Keratinocyte (primary cell): Measurements from ENCODE around the gene SLA2. TPM values are rescaled to one million over a fixed set of nuclear protein-coding genes. Genes with fewer than 3 reads are reported as not detected.
"Not testable (repeated sequence)": the region's sequence is repeated elsewhere in the genome, so short reads cannot be mapped to it uniquely, and the experiment has no call there.

Experiments used
- DNase-seq: peaks from one replicate; pipeline ENCODE4 v3.0.0-alpha.2; 2011; ENCODE audit warnings: low read depth, missing footprints, low spot score
- FAIRE-seq: peaks from 2 replicates; lab custom pipeline; 2011; peaks lifted over from hg19 to GRCh38; lab: Jason Lieb, UNC
- H2AFZ ChIP-seq: 2 replicates; pipeline ENCODE4 v1.6.0; 2012; ENCODE audit warnings: low read length, control low read depth, inconsistent platforms; ENCODE audit not compliant: control insufficient read depth
- H3K27ac ChIP-seq: 2 replicates; pipeline ENCODE4 v1.5.1; 2011; ENCODE audit warnings: low read length; ENCODE audit not compliant: control insufficient read depth, insufficient read depth
- H3K27me3 ChIP-seq: 3 replicates; pipeline ENCODE4 v1.6.0; 2011; ENCODE audit warnings: low read length; ENCODE audit not compliant: control insufficient read depth, insufficient read depth; ENCODE audit errors: extremely low read depth
- H3K36me3 ChIP-seq, 2 experiments: 2 replicates in 1 of 2; 3 replicates in 1 of 2; pipeline ENCODE4 v1.5.1; 2011; ENCODE audit warnings: low read length in 2 of 2, mild to moderate bottlenecking in 1 of 2; ENCODE audit not compliant: control insufficient read depth in 2 of 2, insufficient read depth in 2 of 2; ENCODE audit errors: extremely low read depth in 1 of 2
- H3K4me1 ChIP-seq: 3 replicates; pipeline ENCODE4 v1.5.1; 2011; ENCODE audit warnings: low read length; ENCODE audit not compliant: control insufficient read depth, insufficient read depth; ENCODE audit errors: extremely low read depth
- H3K4me2 ChIP-seq: 3 replicates; pipeline ENCODE4 v1.6.0; 2011; ENCODE audit warnings: low read depth, low read length; ENCODE audit not compliant: control insufficient read depth, insufficient read depth; ENCODE audit errors: extremely low read depth
- H3K4me3 ChIP-seq, 3 experiments: fragments of 200-600 bp in 1 of 3; sonication (generic) in 1 of 3; 2 replicates in 2 of 3; 3 replicates in 1 of 3; pipeline ENCODE4 v1.5.1; 2011 to 2016; ENCODE audit warnings: low read length in 3 of 3, mild to moderate bottlenecking in 3 of 3, control low read depth in 2 of 3, inconsistent platforms in 1 of 3, low read depth in 1 of 3, mixed read lengths in 1 of 3, mixed run types in 1 of 3, moderate library complexity in 1 of 3; ENCODE audit not compliant: control insufficient read depth in 2 of 3, insufficient read depth in 2 of 3; ENCODE audit errors: extremely low read depth in 1 of 3
- H3K79me2 ChIP-seq: 2 replicates; pipeline ENCODE4 v1.6.0; 2012; ENCODE audit warnings: low read length; ENCODE audit not compliant: control insufficient read depth, insufficient read depth
- H3K9ac ChIP-seq: 3 replicates; pipeline ENCODE4 v1.6.0; 2011; ENCODE audit warnings: low read length; ENCODE audit not compliant: control insufficient read depth, insufficient read depth; ENCODE audit errors: extremely low read depth
- H3K9me1 ChIP-seq: 3 replicates; pipeline ENCODE4 v1.6.0; 2011; ENCODE audit warnings: low read length; ENCODE audit not compliant: control insufficient read depth, insufficient read depth; ENCODE audit errors: extremely low read depth
- H3K9me3 ChIP-seq: 2 replicates; pipeline ENCODE4 v1.5.1; 2012; ENCODE audit warnings: low read depth, low read length; ENCODE audit not compliant: control insufficient read depth
- H4K20me1 ChIP-seq: 3 replicates; pipeline ENCODE4 v1.6.0; 2011; ENCODE audit warnings: low read length; ENCODE audit not compliant: control insufficient read depth, insufficient read depth; ENCODE audit errors: extremely low read depth
- EZH2 ChIP-seq: IDR thresholded peaks from one replicate; pipeline ENCODE4 v1.6.1; 2012; ENCODE audit warnings: inconsistent platforms, mild to moderate bottlenecking, low read length, moderate library complexity
- dilution Hi-C: fragments of 300-500 bp; cut with MboI; formaldehyde crosslinking; loops from one replicate; pipeline ENCODE4 v1.7.0; 2020; ENCODE audit warnings: low sequenced_read_pairs; ENCODE audit not compliant: extremely low pct_ligation_motif_present
- polyA minus RNA-seq, 3 experiments: library from RNA; depleted of rRNA, polyadenylated mRNA; stranded (reverse); fragments of >200 nt; gene quantifications; 1 replicate in 1 of 3; 2 replicates in 1 of 3; 3 replicates in 1 of 3; pipeline ENCODE4 v1.2.3, GENCODE V29; 2011
- polyA plus RNA-seq, 5 experiments: library from polyadenylated mRNA; depleted of rRNA in 3 of 5; stranded (reverse) in 3 of 5; stranded (forward) in 1 of 5; unstranded in 1 of 5; fragments of >200 nt; gene quantifications; 1 replicate in 1 of 5; 2 replicates in 3 of 5; 3 replicates in 1 of 5; pipeline versions ENCODE4 v1.2.1 to v1.2.3, GENCODE V29; 2011 to 2012; ENCODE audit warnings: missing spikeins in 2 of 5, low read depth in 1 of 5, low replicate concordance in 1 of 5
- TF ChIP-seq, protein P1 (sequence below), 3 experiments: IDR thresholded peaks in 1 of 3; conservative IDR thresholded peaks in 1 of 3; optimal IDR thresholded peaks in 1 of 3; 2 replicates in 2 of 3; 3 replicates in 1 of 3; pipeline versions ENCODE3 to v1.5.1; 2011; ENCODE audit warnings: low read length in 3 of 3, mild to moderate bottlenecking in 3 of 3, moderate library complexity in 2 of 3, control low read depth in 1 of 3, inconsistent platforms in 1 of 3; ENCODE audit not compliant: insufficient read depth in 2 of 3; ENCODE audit errors: extremely low read depth in 1 of 3

SLA2 gene
- polyA plus RNA-seq: 0.01 to 0.04 TPM (median 0.03 TPM) in 3 replicates
- polyA plus RNA-seq (2011; ENCODE audit: low read depth): not detected
- polyA plus RNA-seq (2011; cell fraction: cytosol; rRNA removed): not detected in 2 replicates
- polyA plus RNA-seq (2011; cell fraction: nucleus; rRNA removed): 0.10 and 0.35 TPM in 2 replicates
- 0.13 TPM in 1 of 2 replicates, not detected in the other for polyA plus RNA-seq (2012; ENCODE audit: low replicate concordance)
- 0.10 TPM in 1 of 3 replicates, not detected in the others for polyA minus RNA-seq
- not detected for polyA minus RNA-seq (2011; cell fraction: cytosol; rRNA and poly(A)+ RNA removed)
- polyA minus RNA-seq (2011; cell fraction: nucleus; rRNA and poly(A)+ RNA removed): not detected in 2 replicates

DNA sequence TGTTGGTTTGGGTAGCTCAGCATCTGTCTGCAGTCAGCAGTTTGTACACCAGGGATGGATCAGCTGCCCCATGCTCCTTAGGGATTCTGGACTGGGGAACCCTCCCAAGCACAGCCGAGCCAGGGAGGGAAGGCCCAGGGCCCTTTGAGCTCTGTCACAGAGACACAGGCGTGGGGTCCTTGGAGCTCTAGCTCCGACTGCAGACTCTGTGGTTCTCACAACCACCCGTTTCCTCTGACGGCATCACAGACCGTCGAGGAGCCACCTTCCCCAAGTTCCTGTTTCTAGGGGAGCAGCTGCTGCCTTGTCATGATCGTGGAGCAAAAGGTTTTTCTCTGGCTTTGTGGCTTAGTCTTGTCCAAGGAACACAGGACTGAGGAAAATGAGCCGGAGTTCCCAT, at the start of gene SLA2:
Gene SLA2 (minus strand): TSS at position 199 of the 400 bp plus-strand sequence. CDS start 4,861 bp downstream, outside the sequence.
- Histone ChIP-seq H4K20me1 (no peaks in the 10 kb centered on the region), H3K9me3 (no peaks in the 10 kb centered on the region), H3K4me1 (peaks cover 6% of the 10 kb centered on the region), H3K4me2 (no peak within 1 kb of the TSS), H3K9ac (no peak within 1 kb of the TSS), H3K27me3 (no peaks in the 10 kb centered on the region), H3K79me2 (no peaks in the 10 kb centered on the region), H2AFZ (no peak within 1 kb of the TSS), H3K27ac (no peak within 1 kb of the TSS), H3K36me3 (no peaks in the 10 kb centered on the region), H3K4me3 (no peak within 1 kb of the TSS), H3K9me1 (no peaks in the 10 kb centered on the region)
- FAIRE-seq (no peak), DNase-seq (no peak)
- no peak for TF ChIP-seq EZH2
- TF ChIP-seq, protein P1, sequence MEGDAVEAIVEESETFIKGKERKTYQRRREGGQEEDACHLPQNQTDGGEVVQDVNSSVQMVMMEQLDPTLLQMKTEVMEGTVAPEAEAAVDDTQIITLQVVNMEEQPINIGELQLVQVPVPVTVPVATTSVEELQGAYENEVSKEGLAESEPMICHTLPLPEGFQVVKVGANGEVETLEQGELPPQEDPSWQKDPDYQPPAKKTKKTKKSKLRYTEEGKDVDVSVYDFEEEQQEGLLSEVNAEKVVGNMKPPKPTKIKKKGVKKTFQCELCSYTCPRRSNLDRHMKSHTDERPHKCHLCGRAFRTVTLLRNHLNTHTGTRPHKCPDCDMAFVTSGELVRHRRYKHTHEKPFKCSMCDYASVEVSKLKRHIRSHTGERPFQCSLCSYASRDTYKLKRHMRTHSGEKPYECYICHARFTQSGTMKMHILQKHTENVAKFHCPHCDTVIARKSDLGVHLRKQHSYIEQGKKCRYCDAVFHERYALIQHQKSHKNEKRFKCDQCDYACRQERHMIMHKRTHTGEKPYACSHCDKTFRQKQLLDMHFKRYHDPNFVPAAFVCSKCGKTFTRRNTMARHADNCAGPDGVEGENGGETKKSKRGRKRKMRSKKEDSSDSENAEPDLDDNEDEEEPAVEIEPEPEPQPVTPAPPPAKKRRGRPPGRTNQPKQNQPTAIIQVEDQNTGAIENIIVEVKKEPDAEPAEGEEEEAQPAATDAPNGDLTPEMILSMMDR (optimal IDR thresholded peaks at IDR 0.05 in 1 of 3, IDR thresholded peaks at IDR 0.05 in 1 of 3, conservative IDR thresholded peaks at IDR 0.05 in 1 of 3; ENCODE audit: extremely low read depth in 1 of 3, insufficient read depth in 2 of 3, low read length in 3 of 3): no peak
- dilution Hi-C loops: no loop called here

DNA sequence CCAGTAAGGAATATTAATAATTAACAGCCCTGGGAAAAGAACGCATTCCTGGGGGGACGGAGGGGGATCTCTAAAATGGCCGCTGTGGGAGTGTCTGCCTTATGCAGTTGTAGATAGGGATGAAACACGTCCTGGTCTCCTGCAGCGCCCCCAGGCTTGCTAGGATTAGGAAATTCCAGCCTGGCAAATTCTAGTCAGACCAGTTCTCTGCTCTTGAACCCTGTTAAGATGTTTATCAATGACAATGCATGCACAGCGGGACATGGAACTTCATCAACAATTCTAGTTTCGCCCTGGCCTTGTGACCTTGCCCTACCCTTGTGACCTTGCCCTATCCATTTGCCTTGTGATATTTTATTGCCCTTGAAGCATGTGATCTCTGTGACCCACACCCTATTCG, 49.5 kb upstream of the SLA2 start:
- H2AFZ ChIP-seq, DNase-seq, dilution Hi-C loops, H3K36me3 ChIP-seq, H3K4me3 ChIP-seq, H3K27ac ChIP-seq, H3K79me2 ChIP-seq, H3K4me1 ChIP-seq, H3K9me3 ChIP-seq, H3K4me2 ChIP-seq, H3K9ac ChIP-seq, FAIRE-seq, H3K27me3 ChIP-seq, H4K20me1 ChIP-seq, H3K9me1 ChIP-seq: not testable (repeated sequence)
